ENCODE measurements around the gene RNPS1.

The RNPS1 gene

GRCh38 chr16:2282866-2283555 lies 15.1 kb upstream of the RNPS1 start:
- DNase-seq (ENCODE audit: extremely low spot score): no peak
- POLR2A ChIA-PET: no interaction called here
- CTCF ChIA-PET: no interaction called here
- TF ChIP-seq ELF4 (IDR thresholded peaks at IDR 0.05): no peak

DNA sequence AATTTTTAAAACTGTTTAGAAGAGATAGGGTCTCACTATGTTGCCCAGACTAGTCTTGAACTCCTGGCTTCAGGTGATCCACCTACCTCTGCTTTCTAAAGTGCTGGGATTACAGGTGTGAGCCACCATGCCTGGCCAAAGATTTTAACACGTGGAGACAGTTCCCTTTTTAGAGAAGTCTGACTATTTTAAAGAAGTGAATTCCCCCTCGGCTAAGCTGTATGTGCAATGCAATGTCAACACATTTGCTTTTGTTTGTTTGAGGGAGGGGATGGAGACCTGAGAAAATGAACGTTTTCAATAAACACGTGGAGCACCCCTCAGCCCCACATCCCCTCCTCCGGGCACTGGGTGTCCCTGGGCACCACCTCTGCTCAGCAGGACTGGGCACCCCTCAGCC lies 14.3 kb upstream of the RNPS1 start:
- ChIA-PET CTCF (no interaction called here), POLR2A (interaction anchor here (2.1 kb wide), 1 partner anchor 13 kb away, joined by 7 read pairs; no protein-coding TSS in a partner anchor)
- TF ChIP-seq HDGF (IDR thresholded peaks at IDR 0.05; ENCODE audit: borderline replicate concordance): no peak
- TF ChIP-seq ELF4 (IDR thresholded peaks at IDR 0.05): no peak
- no peak for TF ChIP-seq FOXM1 (IDR thresholded peaks at IDR 0.05; ENCODE audit: borderline replicate concordance)
- TF ChIP-seq NFRKB (IDR thresholded peaks at IDR 0.05): no peak
- no peak for TF ChIP-seq FOXA1 (IDR thresholded peaks at IDR 0.05)
- no peak for TF ChIP-seq ARNT (IDR thresholded peaks at IDR 0.05)
- TF ChIP-seq CTBP1 (IDR thresholded peaks at IDR 0.05; ENCODE audit: borderline replicate concordance): no peak
- TF ChIP-seq TARDBP (IDR thresholded peaks at IDR 0.05): no peak
- TF ChIP-seq SP1 (IDR thresholded peaks at IDR 0.05): no peak
- TF ChIP-seq BHLHE40 (IDR thresholded peaks at IDR 0.05; ENCODE audit: borderline replicate concordance): no peak
- TF ChIP-seq, protein P1, sequence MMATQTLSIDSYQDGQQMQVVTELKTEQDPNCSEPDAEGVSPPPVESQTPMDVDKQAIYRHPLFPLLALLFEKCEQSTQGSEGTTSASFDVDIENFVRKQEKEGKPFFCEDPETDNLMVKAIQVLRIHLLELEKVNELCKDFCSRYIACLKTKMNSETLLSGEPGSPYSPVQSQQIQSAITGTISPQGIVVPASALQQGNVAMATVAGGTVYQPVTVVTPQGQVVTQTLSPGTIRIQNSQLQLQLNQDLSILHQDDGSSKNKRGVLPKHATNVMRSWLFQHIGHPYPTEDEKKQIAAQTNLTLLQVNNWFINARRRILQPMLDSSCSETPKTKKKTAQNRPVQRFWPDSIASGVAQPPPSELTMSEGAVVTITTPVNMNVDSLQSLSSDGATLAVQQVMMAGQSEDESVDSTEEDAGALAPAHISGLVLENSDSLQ (IDR thresholded peaks at IDR 0.05): no peak
- no peak for TF ChIP-seq LEF1 (IDR thresholded peaks at IDR 0.05; ENCODE audit: borderline replicate concordance)
- TF ChIP-seq SUZ12 (IDR thresholded peaks at IDR 0.05): no peak
- no peak for TF ChIP-seq ZNF384 (IDR thresholded peaks at IDR 0.05)
- TF ChIP-seq FOXK2 (IDR thresholded peaks at IDR 0.05): no peak
- no peak for TF ChIP-seq L3MBTL2 (conservative IDR thresholded peaks at IDR 0.05)
- no peak for DNase-seq (ENCODE audit: extremely low spot score)

DNA sequence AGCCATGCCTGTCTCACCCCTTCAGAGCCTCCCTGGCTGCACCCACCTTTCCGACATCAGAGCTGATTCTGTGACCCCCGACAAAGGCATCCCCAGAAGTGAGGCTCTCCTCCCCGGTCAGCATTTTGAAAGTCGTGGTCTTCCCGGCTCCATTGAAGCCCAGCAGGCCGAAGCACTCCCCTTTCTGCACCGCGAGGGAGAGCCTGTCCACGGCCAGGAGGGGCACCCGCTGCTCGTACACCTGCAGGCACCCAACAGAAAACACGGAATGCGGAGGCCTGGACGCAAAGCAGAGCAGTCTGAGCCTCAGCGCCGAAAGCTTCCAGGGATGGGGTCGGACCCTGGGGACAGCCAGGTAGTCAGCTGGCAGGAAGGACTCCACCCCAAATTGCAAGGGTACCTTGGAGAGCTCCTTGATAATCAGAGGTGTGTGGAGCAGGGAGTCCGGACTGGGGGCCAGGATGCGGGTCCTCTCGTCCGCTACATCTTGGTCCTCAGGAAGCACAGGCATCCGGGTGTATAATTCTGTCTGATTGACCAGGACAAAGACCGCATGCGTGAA lies 13.1 kb upstream of the RNPS1 start:
- TF ChIP-seq ARNT (IDR thresholded peaks at IDR 0.05) (no peak), FOXK2 (IDR thresholded peaks at IDR 0.05) (no peak), SUZ12 (IDR thresholded peaks at IDR 0.05) (no peak), BHLHE40 (IDR thresholded peaks at IDR 0.05; ENCODE audit: borderline replicate concordance) (no peak), ELF4 (IDR thresholded peaks at IDR 0.05) (no peak), SP1 (IDR thresholded peaks at IDR 0.05) (no peak), TARDBP (IDR thresholded peaks at IDR 0.05) (no peak), FOXA1 (IDR thresholded peaks at IDR 0.05) (no peak), NFRKB (IDR thresholded peaks at IDR 0.05) (no peak), ZNF384 (IDR thresholded peaks at IDR 0.05) (no peak), HDGF (IDR thresholded peaks at IDR 0.05; ENCODE audit: borderline replicate concordance) (no peak), LEF1 (IDR thresholded peaks at IDR 0.05; ENCODE audit: borderline replicate concordance) (no peak)
- TF ChIP-seq, protein P1 (IDR thresholded peaks at IDR 0.05): no peak
- ChIA-PET CTCF (no interaction called here), POLR2A (interaction anchor here (2.1 kb wide), 1 partner anchor 12 kb away, joined by 7 read pairs; no protein-coding TSS in a partner anchor)
- no peak for DNase-seq (ENCODE audit: extremely low spot score)

- CTCF ChIA-PET: no interaction called here
- POLR2A ChIA-PET: interaction anchor here (2.1 kb wide), 1 partner anchor 11 kb away, joined by 7 read pairs; no protein-coding TSS in a partner anchor
Observed at GRCh38 chr16:2280461-2280860, 12.5 kb upstream of the RNPS1 start.

GRCh38 chr16:2278956-2279800 lies 11.3 kb upstream of the RNPS1 start:
- TF ChIP-seq, protein P1 (IDR thresholded peaks at IDR 0.05): no peak
- no peak for TF ChIP-seq L3MBTL2 (conservative IDR thresholded peaks at IDR 0.05)
- no peak for TF ChIP-seq ELF4 (IDR thresholded peaks at IDR 0.05)
- no peak for TF ChIP-seq SP1 (IDR thresholded peaks at IDR 0.05)
- no peak for TF ChIP-seq HDGF (IDR thresholded peaks at IDR 0.05; ENCODE audit: borderline replicate concordance)
- no peak for TF ChIP-seq ZNF384 (IDR thresholded peaks at IDR 0.05)
- no peak for TF ChIP-seq SUZ12 (IDR thresholded peaks at IDR 0.05)
- TF ChIP-seq FOXA1 (IDR thresholded peaks at IDR 0.05): no peak
- ChIA-PET CTCF (interaction anchor here (1.1 kb wide), 1 partner anchor 10 kb away, joined by 9 read pairs; no protein-coding TSS in a partner anchor), POLR2A (interaction anchor here (1.0 to 1.6 kb wide), 5 partner anchors 9 to 241 kb away, joined by 3 to 4 read pairs (median 4); partner anchors contain the start of genes AMDHD2 and ECI1)
- no peak for DNase-seq (ENCODE audit: extremely low spot score)

More at GRCh38 chr16:2280461-2280860, 12.5 kb upstream of the RNPS1 start:
- TF ChIP-seq ZNF384 (IDR thresholded peaks at IDR 0.05): no peak
- TF ChIP-seq NFRKB (IDR thresholded peaks at IDR 0.05): no peak
- TF ChIP-seq HDGF (IDR thresholded peaks at IDR 0.05; ENCODE audit: borderline replicate concordance): no peak
- no peak for TF ChIP-seq BHLHE40 (IDR thresholded peaks at IDR 0.05; ENCODE audit: borderline replicate concordance)
- no peak for DNase-seq (ENCODE audit: extremely low spot score)

DNA sequence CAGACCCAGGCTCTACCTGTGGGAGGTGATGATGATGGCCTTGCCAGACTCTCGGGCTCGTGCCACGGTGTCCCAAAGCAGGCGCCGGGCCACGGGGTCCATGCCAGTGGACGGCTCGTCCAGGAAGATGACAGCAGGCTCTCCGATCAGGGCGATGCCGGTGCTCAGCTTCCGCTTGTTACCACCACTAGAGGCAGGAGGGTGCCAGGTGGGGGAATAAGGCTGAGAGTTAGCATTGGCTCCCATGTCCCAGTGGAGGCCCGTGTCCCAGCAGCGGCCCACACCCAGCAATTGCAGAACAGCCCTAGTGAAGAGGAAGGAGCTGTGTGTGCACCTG lies 10.3 kb upstream of the RNPS1 start:
- ChIA-PET CTCF (no interaction called here), POLR2A (interaction anchor here (1.0 to 1.6 kb wide), 3 partner anchors 8 to 26 kb away, joined by 3 to 4 read pairs (median 4); partner anchors contain the start of gene ECI1)
- TF ChIP-seq FOXK2 (IDR thresholded peaks at IDR 0.05) (no peak), SP1 (IDR thresholded peaks at IDR 0.05) (no peak), SUZ12 (IDR thresholded peaks at IDR 0.05) (no peak), FOXM1 (IDR thresholded peaks at IDR 0.05; ENCODE audit: borderline replicate concordance) (no peak), CTBP1 (IDR thresholded peaks at IDR 0.05; ENCODE audit: borderline replicate concordance) (no peak), ZNF384 (IDR thresholded peaks at IDR 0.05) (no peak)
- no peak for DNase-seq (ENCODE audit: extremely low spot score)

Data from HEK293T (cell line).